ENCODE data around the gene RLBP1. TPM values are rescaled to one million over a fixed set of nuclear protein-coding genes. Genes with fewer than 3 reads are reported as not detected.
A peak's percentile ranks its signal among the peaks of the same experiment; 100 is the strongest.

RLBP1 gene
- total and polyA plus RNA-seq, 2 of the 13 experiments (the other 11 are each of a cell fraction or from before 2014, with no cell fraction given) = 0.07 TPM; not detected in 1

GRCh38 chr15:89243691-89244573 is 22.6 kb upstream of the RLBP1 start, which contains the start of gene FANCI (continued):
- TF ChIP-seq, protein P1, sequence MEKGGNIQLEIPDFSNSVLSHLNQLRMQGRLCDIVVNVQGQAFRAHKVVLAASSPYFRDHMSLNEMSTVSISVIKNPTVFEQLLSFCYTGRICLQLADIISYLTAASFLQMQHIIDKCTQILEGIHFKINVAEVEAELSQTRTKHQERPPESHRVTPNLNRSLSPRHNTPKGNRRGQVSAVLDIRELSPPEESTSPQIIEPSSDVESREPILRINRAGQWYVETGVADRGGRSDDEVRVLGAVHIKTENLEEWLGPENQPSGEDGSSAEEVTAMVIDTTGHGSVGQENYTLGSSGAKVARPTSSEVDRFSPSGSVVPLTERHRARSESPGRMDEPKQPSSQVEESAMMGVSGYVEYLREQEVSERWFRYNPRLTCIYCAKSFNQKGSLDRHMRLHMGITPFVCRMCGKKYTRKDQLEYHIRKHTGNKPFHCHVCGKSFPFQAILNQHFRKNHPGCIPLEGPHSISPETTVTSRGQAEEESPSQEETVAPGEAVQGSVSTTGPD (CRISPR knock-in tag; IDR thresholded peaks at IDR 0.05) = no peak
- TF ChIP-seq ZBTB25 (CRISPR knock-in tag; IDR thresholded peaks at IDR 0.05) (no peak; the same call in none of the 2 replicates), HOXA5 (CRISPR knock-in tag; IDR thresholded peaks at IDR 0.05) (no peak; the same call in 1 of the 2 replicates), MYNN (CRISPR knock-in tag; IDR thresholded peaks at IDR 0.05; ENCODE audit: low read depth) (no peak), PAX8 (CRISPR knock-in tag; IDR thresholded peaks at IDR 0.05; ENCODE audit: borderline replicate concordance) (no peak), SRSF4 (IDR thresholded peaks at IDR 0.05; ENCODE audit: low read depth, low read length, poor library complexity, severe bottlenecking) (no peak), KLF9 (CRISPR knock-in tag; IDR thresholded peaks at IDR 0.05; ENCODE audit: low read depth) (no peak), ZNF839 (CRISPR knock-in tag; IDR thresholded peaks at IDR 0.05; ENCODE audit: borderline replicate concordance) (no peak; the same call in 1 of the 2 replicates)
- TF ChIP-seq, protein P2, sequence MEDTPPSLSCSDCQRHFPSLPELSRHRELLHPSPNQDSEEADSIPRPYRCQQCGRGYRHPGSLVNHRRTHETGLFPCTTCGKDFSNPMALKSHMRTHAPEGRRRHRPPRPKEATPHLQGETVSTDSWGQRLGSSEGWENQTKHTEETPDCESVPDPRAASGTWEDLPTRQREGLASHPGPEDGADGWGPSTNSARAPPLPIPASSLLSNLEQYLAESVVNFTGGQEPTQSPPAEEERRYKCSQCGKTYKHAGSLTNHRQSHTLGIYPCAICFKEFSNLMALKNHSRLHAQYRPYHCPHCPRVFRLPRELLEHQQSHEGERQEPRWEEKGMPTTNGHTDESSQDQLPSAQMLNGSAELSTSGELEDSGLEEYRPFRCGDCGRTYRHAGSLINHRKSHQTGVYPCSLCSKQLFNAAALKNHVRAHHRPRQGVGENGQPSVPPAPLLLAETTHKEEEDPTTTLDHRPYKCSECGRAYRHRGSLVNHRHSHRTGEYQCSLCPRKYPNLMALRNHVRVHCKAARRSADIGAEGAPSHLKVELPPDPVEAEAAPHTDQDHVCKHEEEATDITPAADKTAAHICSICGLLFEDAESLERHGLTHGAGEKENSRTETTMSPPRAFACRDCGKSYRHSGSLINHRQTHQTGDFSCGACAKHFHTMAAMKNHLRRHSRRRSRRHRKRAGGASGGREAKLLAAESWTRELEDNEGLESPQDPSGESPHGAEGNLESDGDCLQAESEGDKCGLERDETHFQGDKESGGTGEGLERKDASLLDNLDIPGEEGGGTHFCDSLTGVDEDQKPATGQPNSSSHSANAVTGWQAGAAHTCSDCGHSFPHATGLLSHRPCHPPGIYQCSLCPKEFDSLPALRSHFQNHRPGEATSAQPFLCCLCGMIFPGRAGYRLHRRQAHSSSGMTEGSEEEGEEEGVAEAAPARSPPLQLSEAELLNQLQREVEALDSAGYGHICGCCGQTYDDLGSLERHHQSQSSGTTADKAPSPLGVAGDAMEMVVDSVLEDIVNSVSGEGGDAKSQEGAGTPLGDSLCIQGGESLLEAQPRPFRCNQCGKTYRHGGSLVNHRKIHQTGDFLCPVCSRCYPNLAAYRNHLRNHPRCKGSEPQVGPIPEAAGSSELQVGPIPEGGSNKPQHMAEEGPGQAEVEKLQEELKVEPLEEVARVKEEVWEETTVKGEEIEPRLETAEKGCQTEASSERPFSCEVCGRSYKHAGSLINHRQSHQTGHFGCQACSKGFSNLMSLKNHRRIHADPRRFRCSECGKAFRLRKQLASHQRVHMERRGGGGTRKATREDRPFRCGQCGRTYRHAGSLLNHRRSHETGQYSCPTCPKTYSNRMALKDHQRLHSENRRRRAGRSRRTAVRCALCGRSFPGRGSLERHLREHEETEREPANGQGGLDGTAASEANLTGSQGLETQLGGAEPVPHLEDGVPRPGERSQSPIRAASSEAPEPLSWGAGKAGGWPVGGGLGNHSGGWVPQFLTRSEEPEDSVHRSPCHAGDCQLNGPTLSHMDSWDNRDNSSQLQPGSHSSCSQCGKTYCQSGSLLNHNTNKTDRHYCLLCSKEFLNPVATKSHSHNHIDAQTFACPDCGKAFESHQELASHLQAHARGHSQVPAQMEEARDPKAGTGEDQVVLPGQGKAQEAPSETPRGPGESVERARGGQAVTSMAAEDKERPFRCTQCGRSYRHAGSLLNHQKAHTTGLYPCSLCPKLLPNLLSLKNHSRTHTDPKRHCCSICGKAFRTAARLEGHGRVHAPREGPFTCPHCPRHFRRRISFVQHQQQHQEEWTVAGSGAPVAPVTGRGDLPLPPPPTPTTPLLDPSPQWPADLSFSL (CRISPR knock-in tag; IDR thresholded peaks at IDR 0.05) = no peak
- TF ChIP-seq, protein P3, sequence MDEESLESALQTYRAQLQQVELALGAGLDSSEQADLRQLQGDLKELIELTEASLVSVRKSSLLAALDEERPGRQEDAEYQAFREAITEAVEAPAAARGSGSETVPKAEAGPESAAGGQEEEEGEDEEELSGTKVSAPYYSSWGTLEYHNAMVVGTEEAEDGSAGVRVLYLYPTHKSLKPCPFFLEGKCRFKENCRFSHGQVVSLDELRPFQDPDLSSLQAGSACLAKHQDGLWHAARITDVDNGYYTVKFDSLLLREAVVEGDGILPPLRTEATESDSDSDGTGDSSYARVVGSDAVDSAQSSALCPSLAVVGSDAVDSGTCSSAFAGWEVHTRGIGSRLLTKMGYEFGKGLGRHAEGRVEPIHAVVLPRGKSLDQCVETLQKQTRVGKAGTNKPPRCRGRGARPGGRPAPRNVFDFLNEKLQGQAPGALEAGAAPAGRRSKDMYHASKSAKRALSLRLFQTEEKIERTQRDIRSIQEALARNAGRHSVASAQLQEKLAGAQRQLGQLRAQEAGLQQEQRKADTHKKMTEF (CRISPR knock-in tag; IDR thresholded peaks at IDR 0.05) = peak; percentile 73; the same call in 1 of the 2 replicates

All from HepG2 (cell line).